B cell (primary cell): ENCODE results near the gene CTCF. TPM values are rescaled to one million over a fixed set of nuclear protein-coding genes. Genes with fewer than 3 reads are reported as not detected.

Experiments
- ATAC-seq: fragments of 200-7000 bp; cut with Tn5 transposase; one replicate; pipeline ENCODE4 v1.10.0; 2021; ENCODE audit warnings: low read depth, mild to moderate bottlenecking, moderate number of reproducible peaks, moderate library complexity
- CTCF ChIA-PET: fragments of 350-600 bp; sonication (Branson Sonifier 250); formaldehyde crosslinking; loops from one replicate; lab custom pipeline; 2021; ENCODE audit warnings: antibody characterized with exemption, inconsistent platforms; lab: Charles Lee
- POLR2A ChIA-PET: fragments of 350-600 bp; sonication (Branson Sonifier 250); formaldehyde crosslinking; loops from one replicate; lab custom pipeline; 2021; ENCODE audit warnings: antibody characterized with exemption; lab: Charles Lee
- DNase-seq: peaks from one replicate; pipeline ENCODE4 v3.0.0; 2013
- H2AFZ ChIP-seq: 2 replicates; pipeline ENCODE4 v1.6.1; 2012; ENCODE audit warnings: mild to moderate bottlenecking, low read depth, low read length; ENCODE audit not compliant: insufficient read depth, poor library complexity, severe bottlenecking
- H3K27ac ChIP-seq, 2 donors: 1 replicate in 1 of 2; 2 replicates in 1 of 2; pipeline ENCODE4 v1.5.1; 2012 to 2013; ENCODE audit warnings: low read length in 2 of 2, mild to moderate bottlenecking in 2 of 2, moderate library complexity in 1 of 2
- H3K27me3 ChIP-seq, 4 experiments: fragments of 200-600 bp in 1 of 4; sonication (generic) in 1 of 4; replicated peaks in 1 of 4; 1 replicate in 2 of 4; 2 replicates in 2 of 4; pipeline versions ENCODE4 v1.6.1 to v1.7.0; 2013 to 2016; ENCODE audit warnings: low read length in 3 of 4, mild to moderate bottlenecking in 2 of 4, mixed read lengths in 1 of 4, moderate library complexity in 1 of 4; ENCODE audit not compliant: insufficient read depth in 4 of 4, control insufficient read depth in 3 of 4; ENCODE audit errors: control extremely low read depth in 1 of 4
- H3K36me3 ChIP-seq, 2 experiments: replicated peaks in 1 of 2; 1 replicate in 1 of 2; 2 replicates in 1 of 2; pipeline versions ENCODE4 v1.6.1 to v1.7.1; 2013; ENCODE audit warnings: low read length in 1 of 2; ENCODE audit not compliant: insufficient read depth in 2 of 2, control insufficient read depth in 1 of 2; ENCODE audit errors: control extremely low read depth in 1 of 2, extremely low read depth in 1 of 2
- H3K4me1 ChIP-seq, 2 donors: fragments of 200-600 bp in 1 of 2; sonication (generic) in 1 of 2; 1 replicate in 1 of 2; 2 replicates in 1 of 2; pipeline versions ENCODE4 v1.5.1 to v1.6.1; 2013 to 2017; ENCODE audit warnings: low read length in 2 of 2; ENCODE audit not compliant: control insufficient read depth in 2 of 2, insufficient read depth in 2 of 2
- H3K4me2 ChIP-seq: replicated peaks from 2 replicates; pipeline ENCODE3; 2012; ENCODE audit warnings: mild to moderate bottlenecking, low read depth, low read length; ENCODE audit not compliant: poor library complexity, severe bottlenecking
- H3K4me3 ChIP-seq, 5 experiments: fragments of 200-600 bp in 1 of 5; sonication (generic) in 1 of 5; 1 replicate in 3 of 5; 2 replicates in 2 of 5; pipeline versions ENCODE4 v1.5.1 to v1.7.0; 2011 to 2016; ENCODE audit warnings: low read length in 4 of 5, mild to moderate bottlenecking in 4 of 5, low read depth in 2 of 5, control low read depth in 1 of 5, moderate library complexity in 1 of 5; ENCODE audit not compliant: insufficient read depth in 1 of 5; ENCODE audit errors: control extremely low read depth in 1 of 5, extremely low read depth in 1 of 5
- H3K79me2 ChIP-seq: fragments of 200-600 bp; sonication (generic); one replicate; pipeline ENCODE4 v1.6.0; 2016; ENCODE audit warnings: low read length; ENCODE audit not compliant: control insufficient read depth, insufficient read depth
- H3K9ac ChIP-seq: fragments of 200-600 bp; sonication (generic); 2 replicates; pipeline ENCODE4 v1.6.1; 2017; ENCODE audit warnings: mild to moderate bottlenecking, low read length, moderate library complexity
- H3K9me3 ChIP-seq, 3 donors: one replicate each; pipeline versions ENCODE4 v1.6.1 to v1.7.1; 2013; ENCODE audit warnings: low read length in 2 of 3; ENCODE audit not compliant: control insufficient read depth in 2 of 3, insufficient read depth in 1 of 3; ENCODE audit errors: control extremely low read depth in 1 of 3
- H4K20me1 ChIP-seq: 2 replicates; pipeline ENCODE4 v1.6.0; 2012; ENCODE audit warnings: mild to moderate bottlenecking, low read length; ENCODE audit not compliant: insufficient read depth, control insufficient read depth, poor library complexity, severe bottlenecking
- H3K27ac Mint-ChIP-seq: one replicate; pipeline ENCODE4 v1.8.0; 2021; ENCODE audit warnings: mixed read lengths
- H3K27me3 Mint-ChIP-seq: one replicate; pipeline ENCODE4 v1.8.0; 2021; ENCODE audit warnings: mixed read lengths
- H3K4me1 Mint-ChIP-seq: one replicate; pipeline ENCODE4 v1.8.0; 2021; ENCODE audit warnings: mixed read lengths
- H3K4me3 Mint-ChIP-seq: one replicate; pipeline ENCODE4 v1.8.0; 2021; ENCODE audit warnings: mixed read lengths
- H3K9me3 Mint-ChIP-seq: one replicate; pipeline ENCODE4 v1.8.0; 2022; ENCODE audit warnings: mixed read lengths; ENCODE audit not compliant: insufficient read depth
- EZH2 ChIP-seq: IDR thresholded peaks from 2 replicates; pipeline ENCODE4 v1.6.1; 2012; ENCODE audit warnings: borderline replicate concordance, low read depth, mild to moderate bottlenecking, moderate library complexity, low read length; ENCODE audit not compliant: insufficient read depth, poor library complexity, severe bottlenecking
- WGBS: methylation state at CpG from one replicate; pipeline ENCODE4 v1.1.5; 2013; ENCODE audit warnings: missing lambda C conversion rate; ENCODE audit not compliant: insufficient coverage; 5-methylcytosine and 5-hydroxymethylcytosine counted together
- intact Hi-C: fragments of 100-400 bp; cut with micrococcal nuclease; formaldehyde crosslinking; loops from one replicate; pipeline ENCODE4 v1.10.0; 2022
- polyA plus RNA-seq: library from polyadenylated mRNA; depleted of rRNA; stranded (reverse); fragments of >200 nt; gene quantifications from 2 replicates; pipeline ENCODE4 v1.2.3, GENCODE V29; 2012
- total RNA-seq, 2 donors: library from RNA; stranded (reverse); fragments of 120-200 nt in 1 of 2; gene quantifications; 1 replicate in 1 of 2; 2 replicates in 1 of 2; pipeline versions ENCODE4 v1.2.3 to v1.2.4, GENCODE V29; 2013 to 2022
- TF ChIP-seq, protein P1 (sequence below): fragments of 200-600 bp; IDR thresholded peaks from one replicate; pipeline ENCODE4 v1.8.0; 2022; ENCODE audit warnings: antibody characterized with exemption, mild to moderate bottlenecking

Gene CTCF
- total and polyA plus RNA-seq, 2 donors (not counting 1 experiment from before 2014, with no cell fraction given): 42.7 to 78.4 TPM

DNA sequence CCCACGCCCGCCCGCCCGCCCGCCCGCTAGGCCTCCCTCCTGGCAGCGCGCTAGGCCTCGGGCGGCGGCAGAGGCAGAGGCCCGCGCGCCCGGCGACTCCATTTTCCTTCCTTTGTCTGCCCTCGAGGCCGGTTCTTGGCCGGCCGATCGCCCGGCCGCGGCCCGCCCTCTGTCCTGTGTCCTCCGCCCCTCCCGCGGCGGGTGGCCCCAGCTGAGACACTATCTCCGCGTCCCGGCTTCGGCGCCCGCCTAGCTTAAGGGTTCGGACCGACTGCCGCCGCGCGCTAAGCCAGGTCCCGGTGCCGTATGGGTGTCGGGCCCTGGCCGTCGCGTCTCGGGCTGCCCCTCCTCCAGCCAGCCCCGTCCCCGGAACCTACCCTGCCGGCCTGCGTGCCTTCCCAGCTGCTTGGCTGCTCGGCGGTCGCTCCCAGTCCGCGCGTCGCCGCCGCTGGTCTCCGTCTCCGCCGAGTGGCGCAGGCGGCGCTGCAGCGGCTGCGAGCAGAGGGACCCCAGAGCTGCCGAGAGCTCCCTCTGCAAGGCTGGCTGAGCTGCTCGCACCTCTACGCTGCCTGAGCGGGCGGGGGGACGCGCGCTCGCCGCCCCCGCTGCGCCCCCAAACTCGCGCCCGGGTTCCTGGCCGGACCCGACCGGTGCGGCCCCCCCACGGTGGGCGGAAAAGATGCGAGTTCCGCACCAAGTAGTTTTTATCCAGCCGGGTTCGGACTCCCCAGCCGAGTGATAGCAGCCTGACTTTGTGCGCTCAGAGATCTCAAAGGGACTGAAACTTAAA lies 787 bp downstream of the CTCF start:
- POLR2A ChIA-PET: interaction anchor here (0.6 to 8.3 kb wide), 16 partner anchors 10 to 512 kb away, joined by 3 to 166 read pairs (median 6); partner anchors contain the start of genes ACD, ATP6V0D1, GFOD2 and RIPOR1
- H4K20me1 ChIP-seq: peaks cover 18% of the 10 kb centered on the region
- peak overlapping the region; percentile 98 for H3K9ac ChIP-seq
- under 1% methylated on average over 90 of the region's 96 CpGs for WGBS
- Mint-ChIP-seq H3K4me3 (peak overlapping the region; percentile 86), H3K9me3 (no peaks in the 10 kb centered on the region), H3K27ac (peak overlapping the region; percentile 91), H3K4me1 (peaks cover 52% of the 10 kb centered on the region), H3K27me3 (no peaks in the 10 kb centered on the region)
- no peaks in the 10 kb centered on the region for H3K27me3 ChIP-seq
- H3K79me2 ChIP-seq: peaks cover 73% of the 10 kb centered on the region
- H3K4me2 ChIP-seq: peak overlapping the region; percentile 86
- CTCF ChIA-PET: interaction anchor here (0.7 to 11.4 kb wide), 21 partner anchors 10 to 510 kb away, joined by 3 to 407 read pairs (median 8); partner anchors contain the start of genes ACD, ATP6V0D1, C16orf86 and CARMIL2
- TF ChIP-seq EZH2: no peak
- TF ChIP-seq, protein P1, sequence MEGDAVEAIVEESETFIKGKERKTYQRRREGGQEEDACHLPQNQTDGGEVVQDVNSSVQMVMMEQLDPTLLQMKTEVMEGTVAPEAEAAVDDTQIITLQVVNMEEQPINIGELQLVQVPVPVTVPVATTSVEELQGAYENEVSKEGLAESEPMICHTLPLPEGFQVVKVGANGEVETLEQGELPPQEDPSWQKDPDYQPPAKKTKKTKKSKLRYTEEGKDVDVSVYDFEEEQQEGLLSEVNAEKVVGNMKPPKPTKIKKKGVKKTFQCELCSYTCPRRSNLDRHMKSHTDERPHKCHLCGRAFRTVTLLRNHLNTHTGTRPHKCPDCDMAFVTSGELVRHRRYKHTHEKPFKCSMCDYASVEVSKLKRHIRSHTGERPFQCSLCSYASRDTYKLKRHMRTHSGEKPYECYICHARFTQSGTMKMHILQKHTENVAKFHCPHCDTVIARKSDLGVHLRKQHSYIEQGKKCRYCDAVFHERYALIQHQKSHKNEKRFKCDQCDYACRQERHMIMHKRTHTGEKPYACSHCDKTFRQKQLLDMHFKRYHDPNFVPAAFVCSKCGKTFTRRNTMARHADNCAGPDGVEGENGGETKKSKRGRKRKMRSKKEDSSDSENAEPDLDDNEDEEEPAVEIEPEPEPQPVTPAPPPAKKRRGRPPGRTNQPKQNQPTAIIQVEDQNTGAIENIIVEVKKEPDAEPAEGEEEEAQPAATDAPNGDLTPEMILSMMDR: peak; percentile 27
- peak overlapping the region; percentile 93 to 96 for H3K27ac ChIP-seq
- H3K36me3 ChIP-seq: peaks cover 0 to 8% of the 10 kb centered on the region in 2 experiments
- ATAC-seq: peak; percentile 15
- peaks cover 45 to 63% of the 10 kb centered on the region in 2 donors for H3K4me1 ChIP-seq
- peak overlapping the region; percentile 75 to 97 (median 93) for H3K4me3 ChIP-seq
- H3K9me3 ChIP-seq: no peaks in the 10 kb centered on the region
- peak; percentile 88 for DNase-seq
- H2AFZ ChIP-seq: peak overlapping the region; percentile 87
- intact Hi-C loops: loop anchor here (1.0 to 5.0 kb wide), 11 partner anchors 16 to 374 kb away; partner anchors contain the start of genes ATP6V0D1, NUTF2, PSMB10 and RANBP10
